Skeletal muscle tissue (tissue), 4 donors: ENCODE measurements around the gene CRYGN. TPM values are rescaled to one million over a fixed set of nuclear protein-coding genes. Genes with fewer than 3 reads are reported as not detected.

Experiments used
- H3K27ac ChIP-seq: one replicate; pipeline ENCODE4 v1.7.0; 2013; ENCODE audit warnings: mild to moderate bottlenecking, low read depth, low read length, inconsistent platforms
- H3K27me3 ChIP-seq, 3 donors: one replicate each; pipeline ENCODE4 v1.7.0; 2013; ENCODE audit warnings: low read length in 3 of 3; ENCODE audit not compliant: control insufficient read depth in 3 of 3, insufficient read depth in 3 of 3
- H3K36me3 ChIP-seq, 3 donors: one replicate each; pipeline ENCODE4 v1.7.0; 2013; ENCODE audit warnings: low read length in 3 of 3; ENCODE audit not compliant: control insufficient read depth in 3 of 3, insufficient read depth in 3 of 3
- H3K4me1 ChIP-seq, 3 donors: one replicate each; pipeline ENCODE4 v1.7.0; 2013; ENCODE audit warnings: low read length in 3 of 3, mild to moderate bottlenecking in 3 of 3; ENCODE audit not compliant: control insufficient read depth in 3 of 3, insufficient read depth in 3 of 3
- H3K4me3 ChIP-seq, 3 donors: one replicate each; pipeline ENCODE4 v1.7.0; 2013; ENCODE audit warnings: low read length in 3 of 3
- H3K9ac ChIP-seq, 3 donors: one replicate each; pipeline ENCODE4 v1.7.0; 2013; ENCODE audit warnings: low read length in 3 of 3, mild to moderate bottlenecking in 3 of 3, moderate library complexity in 2 of 3, low read depth in 1 of 3
- H3K9me3 ChIP-seq, 3 donors: one replicate each; pipeline ENCODE4 v1.7.0; 2013; ENCODE audit warnings: low read length in 3 of 3; ENCODE audit not compliant: control insufficient read depth in 3 of 3
- total RNA-seq: library from RNA; depleted of rRNA; stranded (reverse); fragments of >200 nt; gene quantifications from one replicate; pipeline ENCODE4 v1.2.3, GENCODE V29; 2014
- donor health status: Osteomylitis.

The CRYGN gene
- total RNA-seq, 1 donor from 2014 or later = not detected

GRCh38 chr7:151435103-151435916, 4.6 kb downstream of the CRYGN start:
- no peaks in the 10 kb centered on the region for H3K36me3 ChIP-seq
- H3K9me3 ChIP-seq = no peaks in the 10 kb centered on the region
- no peak overlapping the region for H3K27ac ChIP-seq
- no peak overlapping the region for H3K9ac ChIP-seq
- H3K27me3 ChIP-seq = peaks cover 23 to 32% (median 28%) of the 10 kb centered on the region in 3 donors
- no peak overlapping the region for H3K4me3 ChIP-seq
- H3K4me1 ChIP-seq = peaks cover 0 to 4% (median under 1%) of the 10 kb centered on the region in 3 donors

GRCh38 chr7:151434549-151434948, 5.4 kb downstream of the CRYGN start:
- H3K27me3 ChIP-seq = peaks cover 16 to 25% (median 22%) of the 10 kb centered on the region in 3 donors

GRCh38 chr7:151433721-151434400, 6.1 kb downstream of the CRYGN start:
- H3K36me3 ChIP-seq = no peaks in the 10 kb centered on the region
- no peak overlapping the region for H3K27ac ChIP-seq
- H3K9ac ChIP-seq = no peak overlapping the region
- H3K27me3 ChIP-seq = peaks cover 11 to 18% (median 15%) of the 10 kb centered on the region in 3 donors
- no peaks in the 10 kb centered on the region for H3K9me3 ChIP-seq
- no peak overlapping the region for H3K4me3 ChIP-seq
- peaks cover 0 to 6% (median 0%) of the 10 kb centered on the region in 3 donors for H3K4me1 ChIP-seq

More at GRCh38 chr7:151434549-151434948, 5.4 kb downstream of the CRYGN start:
- Histone ChIP-seq H3K36me3 (no peaks in the 10 kb centered on the region), H3K9ac (no peak overlapping the region), H3K9me3 (no peaks in the 10 kb centered on the region), H3K4me1 (peaks cover 0 to 1% (median 0%) of the 10 kb centered on the region in 3 donors), H3K27ac (no peak overlapping the region), H3K4me3 (no peak overlapping the region)

GRCh38 chr7:151432658-151433521, 7.1 kb downstream of the CRYGN start:
- Histone ChIP-seq H3K36me3 (no peaks in the 10 kb centered on the region), H3K27ac (no peak overlapping the region), H3K4me3 (no peak overlapping the region), H3K4me1 (peaks cover 0 to 7% (median 1%) of the 10 kb centered on the region in 3 donors), H3K9ac (no peak overlapping the region), H3K9me3 (no peaks in the 10 kb centered on the region), H3K27me3 (peaks cover 4 to 9% (median 7%) of the 10 kb centered on the region in 3 donors)

- H3K9ac ChIP-seq = no peak overlapping the region
- no peak overlapping the region for H3K4me3 ChIP-seq
- H3K4me1 ChIP-seq = peaks cover 6 to 18% (median 6%) of the 10 kb centered on the region in 3 donors
- H3K27me3 ChIP-seq = peaks cover 0 to 15% (median 14%) of the 10 kb centered on the region in 3 donors
- no peaks in the 10 kb centered on the region for H3K36me3 ChIP-seq
- H3K27ac ChIP-seq = no peak overlapping the region
- no peaks in the 10 kb centered on the region for H3K9me3 ChIP-seq
These were observed 8.1 kb downstream of the CRYGN start for GRCh38 chr7:151431768-151432311.

GRCh38 chr7:151431281-151431767, 8.6 kb downstream of the CRYGN start:
- H3K27ac ChIP-seq = no peak overlapping the region
- H3K4me1 ChIP-seq = peaks cover 6 to 19% (median 7%) of the 10 kb centered on the region in 3 donors
- H3K36me3 ChIP-seq = no peaks in the 10 kb centered on the region
- H3K9ac ChIP-seq = no peak overlapping the region
- H3K4me3 ChIP-seq = no peak overlapping the region
- no peaks in the 10 kb centered on the region for H3K9me3 ChIP-seq
- peaks cover 0 to 18% (median 15%) of the 10 kb centered on the region in 3 donors for H3K27me3 ChIP-seq

- no peaks in the 10 kb centered on the region for H3K9me3 ChIP-seq
- H3K4me3 ChIP-seq = no peak overlapping the region
- no peak overlapping the region for H3K27ac ChIP-seq
- no peak overlapping the region for H3K9ac ChIP-seq
- peaks cover 7 to 19% (median 8%) of the 10 kb centered on the region in 3 donors for H3K4me1 ChIP-seq
- H3K36me3 ChIP-seq = no peaks in the 10 kb centered on the region
- peaks cover 0 to 18% (median 15%) of the 10 kb centered on the region in 3 donors for H3K27me3 ChIP-seq
These were observed 9.3 kb downstream of the CRYGN start for GRCh38 chr7:151430391-151431205.

- H3K27ac ChIP-seq = no peak overlapping the region
- H3K36me3 ChIP-seq = no peaks in the 10 kb centered on the region
These were observed 10.2 kb downstream of the CRYGN start for GRCh38 chr7:151429560-151430331.

More at GRCh38 chr7:151429560-151430331, 10.2 kb downstream of the CRYGN start:
- Histone ChIP-seq H3K9me3 (no peaks in the 10 kb centered on the region), H3K27me3 (peaks cover 0 to 18% (median 15%) of the 10 kb centered on the region in 3 donors), H3K4me1 (peaks cover 7 to 19% (median 8%) of the 10 kb centered on the region in 3 donors), H3K9ac (no peak overlapping the region), H3K4me3 (no peak overlapping the region)
